GM21825 (cell line): ENCODE measurements around the gene PEX1.
"Not testable (repeated sequence)": the region's sequence is repeated elsewhere in the genome, so short reads cannot be mapped to it uniquely, and the experiment has no call there.

ENCODE experiments used
- ATAC-seq: cut with Tn5 transposase; IDR thresholded peaks from one replicate; pipeline ENCODE4 v1.9.1; 2021; ENCODE audit warnings: mild to moderate bottlenecking, moderate library complexity; ENCODE audit not compliant: unreplicated experiment

PEX1 gene

DNA sequence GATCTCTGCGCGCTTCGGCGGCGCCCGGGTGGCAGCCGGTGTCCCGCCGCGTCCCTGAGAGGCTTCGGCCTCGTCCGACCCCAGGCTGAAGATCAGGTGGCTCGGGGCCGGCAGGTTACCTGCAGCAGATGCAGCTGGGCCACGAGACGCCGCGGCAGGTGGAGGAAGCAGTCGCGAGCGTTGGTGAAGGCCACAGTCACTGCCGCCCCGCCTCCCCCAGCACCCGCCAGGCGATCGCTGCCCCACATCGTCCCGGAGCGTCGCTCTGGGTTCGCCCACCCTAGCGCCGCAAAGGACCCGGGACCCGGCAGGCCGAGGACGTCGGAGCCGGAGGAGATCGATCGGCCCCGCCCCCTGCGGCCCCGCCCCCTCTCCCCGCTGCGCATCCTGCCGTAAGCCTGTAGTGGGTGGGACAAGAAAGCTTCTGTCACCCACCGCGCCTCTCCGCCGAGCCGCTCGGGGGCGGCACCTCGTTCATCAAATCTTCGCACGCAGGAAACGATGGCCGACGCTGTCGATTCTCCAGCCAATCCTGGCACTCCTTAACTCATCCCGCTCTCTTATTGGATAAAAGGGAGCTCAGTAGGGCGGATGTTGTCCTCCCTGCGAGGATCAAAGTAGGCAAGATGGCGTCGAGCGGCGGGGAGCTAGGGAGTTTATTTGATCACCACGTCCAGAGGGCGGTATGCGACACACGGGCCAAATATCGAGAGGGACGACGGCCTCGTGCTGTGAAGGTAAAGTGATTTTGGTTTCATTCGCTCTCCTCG lies at the start of gene PEX1, which contains the start of gene RBM48:
Gene PEX1 (minus strand): TSS at position 333 of the 770 bp plus-strand sequence. CDS start 85 bp downstream, at position 248.
Gene RBM48 (plus strand): TSS at position 608 of the 770 bp plus-strand sequence. CDS start 19 bp downstream, at position 627.
- peak; percentile 94 for ATAC-seq

DNA sequence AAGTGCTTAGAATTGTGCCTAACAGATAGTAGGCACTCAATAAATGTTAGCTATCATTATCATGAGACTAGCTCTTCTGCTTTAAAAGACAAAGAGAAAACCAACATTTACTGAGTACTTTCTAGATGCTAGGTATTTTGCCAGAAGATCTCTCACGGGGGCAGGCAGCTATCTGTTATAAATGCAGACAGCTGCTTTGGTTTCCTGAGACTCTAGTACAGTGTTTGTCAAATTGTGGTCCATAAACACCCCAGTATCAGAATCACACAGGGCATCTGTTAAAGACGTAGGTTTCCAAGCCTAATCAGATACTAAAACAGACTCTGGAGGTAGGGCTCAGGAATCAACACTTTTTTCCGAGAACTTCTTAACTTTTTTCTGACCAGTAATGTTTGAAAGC lies 48.0 kb upstream of the PEX1 start:
- no peak for ATAC-seq

DNA sequence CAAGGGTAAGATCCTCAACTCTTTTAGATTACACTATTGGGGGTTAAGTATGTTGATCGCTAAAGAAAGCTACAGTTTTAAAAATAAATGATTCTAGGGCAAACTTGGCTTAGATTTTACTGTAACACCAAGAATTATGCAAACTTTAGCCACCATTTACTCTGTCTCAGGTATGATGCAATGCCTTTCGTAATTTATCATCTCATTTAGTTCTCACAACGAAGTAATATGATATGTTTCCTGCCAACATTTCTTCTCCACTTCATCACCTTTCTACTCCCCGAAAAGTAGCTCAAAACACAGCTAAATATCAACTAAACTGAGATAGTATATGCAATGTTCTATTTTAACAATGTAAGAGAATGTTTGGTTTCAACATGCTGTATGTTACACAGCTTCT lies 40.8 kb upstream of the PEX1 start:
- ATAC-seq = no peak

DNA sequence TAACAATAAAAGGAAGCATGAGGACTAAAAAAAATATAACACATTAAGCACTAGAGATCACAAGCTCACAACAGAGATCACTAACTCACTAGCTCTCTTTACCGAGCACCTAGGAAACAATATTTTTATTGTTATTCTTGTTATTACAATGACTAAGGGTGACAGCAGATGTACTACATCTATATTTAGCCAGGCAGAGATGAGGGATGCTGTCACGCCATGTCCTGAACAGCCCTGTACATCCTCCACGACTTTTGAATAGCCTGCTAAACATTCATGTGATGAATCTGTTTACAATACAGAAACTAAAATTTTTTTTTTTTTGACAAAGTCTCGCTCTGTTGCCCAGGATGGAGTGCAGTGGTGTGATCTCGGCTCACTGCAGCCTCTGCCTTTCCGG lies 39.1 kb upstream of the PEX1 start:
- ATAC-seq = no peak

DNA sequence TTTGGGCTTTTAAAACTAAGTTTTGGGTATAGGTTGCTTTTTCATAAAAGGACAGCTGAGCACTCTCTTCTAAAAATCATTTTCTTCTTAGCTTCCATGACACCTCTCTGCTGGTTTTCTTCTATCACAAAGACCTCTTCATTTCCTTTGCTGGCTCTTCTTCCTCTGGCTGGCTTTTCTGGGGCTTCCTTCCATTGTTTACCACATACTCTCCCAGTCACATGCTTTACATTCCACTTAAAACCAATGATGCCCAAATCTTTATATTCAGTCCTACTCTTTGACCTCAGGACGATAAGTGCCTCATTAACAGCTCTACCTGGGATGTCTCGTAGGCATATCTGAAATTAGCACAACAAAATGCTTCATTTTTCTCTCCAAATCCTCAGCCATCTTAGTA lies 35.0 kb upstream of the PEX1 start:
- no peak for ATAC-seq

DNA sequence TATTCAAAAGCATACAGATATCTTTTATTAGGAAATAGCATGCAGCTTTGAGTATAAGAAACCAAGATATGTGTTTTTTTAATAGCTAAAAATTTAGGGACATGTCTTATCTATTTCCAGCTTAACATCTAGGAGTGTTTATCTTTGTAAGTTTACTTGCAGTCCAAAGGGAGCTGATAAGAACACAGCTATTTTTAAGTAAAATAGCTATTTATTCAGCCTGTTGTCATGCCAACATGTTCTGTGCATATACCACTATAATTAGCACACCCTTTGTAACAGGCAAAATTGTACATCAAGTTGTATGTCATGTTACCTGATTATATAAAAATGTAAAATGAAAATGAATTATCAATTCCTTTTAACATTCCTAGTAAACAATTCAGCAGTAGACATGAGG lies 32.3 kb upstream of the PEX1 start:
- ATAC-seq = no peak

DNA sequence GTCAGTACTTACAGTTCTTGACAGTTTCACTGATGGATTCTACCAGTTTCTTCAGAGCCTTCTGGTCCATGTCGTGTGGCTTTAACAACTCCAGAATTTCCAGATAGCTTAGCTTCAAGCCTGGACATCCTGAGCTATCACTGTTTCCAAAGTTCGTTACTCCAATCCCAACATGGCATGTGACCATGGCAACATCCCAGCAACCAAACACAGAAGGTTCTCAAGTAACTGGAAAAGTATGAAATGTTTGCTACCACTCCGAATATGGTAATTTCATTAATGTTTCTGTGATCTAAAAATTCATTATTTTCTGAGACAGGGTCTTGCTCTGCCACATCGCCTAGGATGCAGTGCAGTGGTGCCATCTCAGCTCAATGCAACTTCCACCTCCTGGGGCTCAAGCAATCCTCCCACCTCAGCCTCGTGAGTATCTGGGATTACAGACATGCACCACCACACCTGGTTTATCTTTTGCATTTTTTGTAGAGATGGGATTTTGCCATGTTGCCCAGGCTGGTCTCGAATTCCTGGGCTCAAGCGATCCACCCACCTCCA lies 29.6 kb upstream of the PEX1 start:
- ATAC-seq = no peak

DNA sequence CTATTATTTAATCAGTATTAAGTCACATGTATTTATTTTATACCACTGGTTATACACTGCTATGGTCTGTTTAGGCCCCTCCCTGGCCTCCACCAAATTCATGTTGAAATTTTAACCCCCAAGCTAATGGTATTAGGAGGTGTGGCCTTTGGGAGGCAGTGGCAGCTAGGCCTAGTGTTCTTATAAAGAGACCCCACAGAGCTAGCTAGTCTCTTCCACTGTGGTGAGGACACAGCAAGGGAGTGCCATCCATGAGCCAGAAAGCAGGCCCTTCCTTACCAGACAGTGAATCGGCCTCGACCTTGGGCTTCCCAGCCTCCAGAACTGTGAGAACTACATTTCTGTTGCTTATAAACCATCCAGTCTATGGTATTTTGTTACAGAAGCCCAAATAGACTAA lies 28.9 kb upstream of the PEX1 start:
- ATAC-seq = no peak

DNA sequence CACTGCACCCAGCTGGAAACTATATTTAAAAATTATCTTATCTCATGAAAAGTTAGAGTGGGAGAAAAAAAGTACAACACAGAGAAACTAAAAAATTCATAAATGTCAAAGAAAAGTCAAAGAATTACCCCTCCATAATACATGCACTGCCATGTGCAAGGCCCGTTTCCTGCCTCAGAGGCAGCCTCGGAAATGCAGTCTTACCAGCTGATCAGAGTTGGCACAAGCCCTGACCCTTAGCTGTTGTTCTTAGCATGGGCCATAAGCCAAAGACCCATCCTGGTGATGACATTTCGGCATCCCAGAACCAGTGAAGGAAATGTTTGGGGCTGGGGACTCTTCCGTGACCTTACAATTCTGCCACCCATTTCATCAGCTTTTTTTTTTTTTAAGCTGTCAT lies 21.9 kb upstream of the PEX1 start:
- ATAC-seq = no peak

DNA sequence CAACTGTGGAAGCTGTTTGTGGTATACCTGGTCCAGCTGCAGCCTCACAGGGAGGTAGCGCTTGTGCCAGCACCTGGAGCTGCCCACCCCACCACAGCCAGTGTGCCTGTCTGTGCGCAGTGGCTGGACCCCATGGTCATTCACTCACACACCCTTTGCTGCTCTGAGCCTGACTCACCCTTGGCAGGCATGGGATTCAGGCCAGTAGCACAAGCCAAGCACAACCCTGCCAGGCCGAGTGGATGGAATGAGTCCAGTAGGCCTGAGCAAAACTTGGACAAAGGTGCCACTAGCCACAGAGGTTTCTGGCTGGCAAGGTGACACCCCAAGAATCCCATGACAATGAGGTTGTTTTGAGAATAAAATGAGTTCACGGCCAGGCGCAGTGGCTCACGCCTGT lies 19.3 kb upstream of the PEX1 start:
- ATAC-seq = no peak

DNA sequence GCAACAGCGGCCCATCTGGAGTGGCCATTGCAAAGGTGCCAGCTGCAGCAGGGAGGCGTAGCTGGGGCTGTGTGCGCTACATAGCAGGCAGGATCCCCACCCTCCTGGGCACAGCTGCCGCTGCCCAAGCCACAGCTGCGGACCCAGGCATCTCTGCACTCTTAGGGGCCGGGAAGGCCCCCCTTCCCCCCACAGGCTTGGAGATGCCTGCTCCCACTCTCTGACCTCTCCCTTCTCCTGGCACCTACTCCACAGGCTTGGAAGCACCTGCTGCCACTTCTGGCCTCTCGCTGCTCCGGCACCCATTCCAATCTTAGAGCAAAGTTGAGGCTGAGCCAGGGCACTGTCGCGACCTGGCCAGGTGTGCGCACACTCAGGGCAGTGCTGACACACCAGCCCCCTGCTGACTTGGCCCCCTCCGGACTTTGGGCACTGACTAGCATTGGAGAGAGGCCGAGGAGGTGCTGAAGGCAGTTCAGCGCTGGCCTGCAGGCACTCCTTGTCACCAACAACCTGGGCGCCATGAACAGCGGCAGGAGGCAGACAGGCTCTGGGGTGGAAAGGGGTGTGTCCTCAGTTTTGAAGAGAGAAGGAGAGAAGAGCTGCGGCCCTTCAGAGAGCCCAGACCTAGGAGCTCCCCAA lies 18.7 kb upstream of the PEX1 start:
- no peak for ATAC-seq

DNA sequence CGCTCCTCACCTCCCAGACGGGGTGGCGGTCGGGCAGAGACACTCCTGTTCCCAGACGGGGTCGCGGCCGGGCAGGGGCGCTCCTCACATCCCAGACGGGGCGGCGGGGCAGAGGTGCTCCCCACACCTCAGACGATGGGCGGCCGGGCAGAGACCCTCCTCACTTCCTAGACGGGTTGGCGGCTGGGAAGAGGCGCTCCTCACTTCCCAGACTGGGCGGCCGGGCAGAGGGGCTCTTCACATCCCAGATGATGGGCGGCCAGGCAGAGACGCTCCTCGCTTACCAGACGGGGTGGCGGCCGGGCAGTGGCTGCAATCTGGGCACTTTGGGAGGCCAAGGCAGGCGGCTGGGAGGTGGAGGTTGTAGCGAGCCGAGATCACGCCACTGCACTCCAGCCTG lies 16.8 kb upstream of the PEX1 start:
- ATAC-seq = not testable (repeated sequence)

DNA sequence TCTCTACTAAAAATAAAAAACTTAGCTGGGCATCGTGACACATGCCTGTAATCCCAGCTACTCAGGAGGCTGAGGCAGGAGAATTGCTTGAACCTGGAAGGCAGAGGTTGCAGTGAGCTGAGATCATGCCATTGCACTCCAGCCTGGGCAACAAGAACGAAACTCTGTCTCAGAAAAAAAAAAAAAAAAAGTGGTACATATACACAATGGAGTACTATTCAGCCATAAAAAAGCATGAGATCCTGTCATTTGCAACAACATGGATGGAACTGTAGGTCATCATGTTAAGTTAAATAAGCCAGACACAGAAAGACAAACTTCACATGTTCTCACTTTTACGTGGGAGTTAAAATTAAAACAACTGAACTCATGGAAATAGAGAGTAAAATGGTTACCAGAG lies 15.2 kb upstream of the PEX1 start:
- not testable (repeated sequence) for ATAC-seq

DNA sequence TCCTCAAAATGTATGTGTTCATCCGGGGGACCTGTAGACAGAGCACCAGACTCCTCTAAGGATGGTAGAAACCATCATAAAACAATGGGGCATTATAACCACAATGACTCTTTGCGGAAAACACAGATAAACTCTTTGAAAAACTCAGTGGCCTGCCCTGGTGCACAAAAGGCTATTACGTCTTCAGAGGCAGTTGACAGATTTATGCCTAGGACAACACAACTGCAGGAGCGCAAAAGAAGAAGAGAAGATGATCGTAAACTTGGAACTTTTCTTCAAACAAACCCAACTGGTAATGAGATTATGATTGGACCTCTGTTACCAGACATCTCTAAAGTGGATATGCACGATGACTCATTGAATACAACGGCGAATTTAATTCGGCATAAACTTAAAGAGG lies 6.3 kb upstream of the PEX1 start:
- ATAC-seq = no peak

DNA sequence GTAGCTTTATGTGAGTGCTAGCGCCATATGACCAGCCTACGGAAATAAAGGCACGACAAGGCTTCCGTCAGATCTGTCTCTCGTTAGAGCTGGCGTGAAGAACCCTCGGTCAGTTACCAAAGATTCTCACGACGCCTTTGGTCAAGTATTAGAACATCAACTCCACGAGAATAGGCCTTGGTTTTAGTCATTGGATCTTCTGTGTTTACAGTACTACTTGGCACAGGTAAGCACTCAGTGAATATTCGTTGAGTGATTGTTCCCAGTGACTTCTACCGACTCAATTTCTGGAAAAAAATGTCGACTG lies 591 bp upstream of the PEX1 start:
- ATAC-seq = peak; percentile 5

DNA sequence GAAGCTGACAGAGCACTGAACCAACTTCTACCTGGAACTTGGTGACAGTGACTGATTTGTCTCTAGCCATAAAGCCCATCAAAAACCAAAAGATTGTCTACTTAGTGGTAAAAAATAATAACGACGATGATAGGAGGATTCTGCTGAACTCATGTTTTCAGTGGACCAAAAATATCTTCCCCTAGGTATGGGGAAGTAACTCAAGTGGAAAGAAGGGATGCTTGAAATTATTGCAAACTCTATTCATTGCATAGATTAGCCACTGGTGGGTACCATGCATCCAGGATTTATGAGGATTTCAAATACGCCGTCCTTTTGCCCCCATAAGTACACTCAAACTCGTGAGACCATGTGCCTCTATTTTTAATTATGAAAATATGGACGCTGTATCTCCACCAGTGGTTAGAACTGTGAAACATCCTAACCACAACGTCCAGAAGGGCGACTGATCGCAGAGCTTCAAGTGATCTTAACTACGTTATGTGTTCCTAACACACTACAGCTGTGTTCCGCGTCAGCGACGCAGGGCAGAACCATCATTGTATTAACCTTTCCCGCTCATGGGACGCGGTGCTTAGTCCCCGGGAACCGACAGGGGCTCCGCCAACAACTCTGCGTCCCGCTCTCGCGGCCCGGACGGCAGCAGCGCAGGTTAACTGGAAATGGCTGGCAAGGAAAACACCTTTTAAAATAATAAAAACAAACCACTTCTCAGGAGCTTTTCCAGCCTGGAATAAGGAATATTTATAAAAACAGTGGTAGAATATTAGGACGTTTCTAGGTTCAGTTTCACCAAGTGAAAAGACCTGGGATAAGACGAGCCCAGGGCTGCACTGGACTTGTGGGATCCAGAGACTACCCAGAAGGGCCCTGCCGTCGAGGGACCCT lies 776 bp downstream of the PEX1 start:
- ATAC-seq = peak; percentile 24

DNA sequence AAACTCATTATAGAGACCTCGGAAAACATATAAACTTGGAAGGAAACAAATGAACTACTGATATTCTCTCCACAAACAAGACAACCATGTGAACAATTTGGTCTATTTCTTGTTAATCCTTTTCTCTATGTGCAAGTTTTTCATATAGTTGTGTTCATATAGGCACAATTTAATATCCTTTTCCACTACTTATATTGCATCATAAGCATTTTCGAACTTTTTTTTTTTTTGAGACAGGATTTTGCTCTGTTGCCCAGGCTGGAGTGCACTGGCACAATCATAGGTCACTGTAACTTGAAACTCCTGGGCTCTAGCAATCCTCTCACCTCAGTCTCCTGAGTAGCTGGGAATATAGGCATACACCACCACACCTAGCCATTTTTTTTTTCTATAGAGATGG lies 5.2 kb downstream of the PEX1 start:
- ATAC-seq = no peak

DNA sequence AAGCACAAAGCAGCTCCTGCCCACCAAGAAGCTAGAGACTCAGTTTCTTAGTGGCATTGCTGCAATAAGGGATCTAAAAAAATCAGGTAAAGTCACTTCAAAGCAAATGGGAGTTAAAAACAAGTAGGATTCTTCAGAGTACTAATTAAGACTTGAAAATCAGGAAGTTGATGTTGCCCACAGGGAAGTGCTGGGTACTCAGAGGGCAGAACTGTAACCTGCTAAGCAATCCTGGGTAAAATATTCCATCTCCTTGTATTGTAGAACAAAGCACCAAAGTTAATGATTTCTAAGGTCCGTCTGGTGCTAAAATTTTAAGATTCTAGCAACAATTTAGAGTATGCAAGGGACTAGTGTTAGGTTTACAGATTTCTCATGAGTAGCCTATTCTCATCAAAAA lies 8.3 kb downstream of the PEX1 start:
- ATAC-seq = no peak

DNA sequence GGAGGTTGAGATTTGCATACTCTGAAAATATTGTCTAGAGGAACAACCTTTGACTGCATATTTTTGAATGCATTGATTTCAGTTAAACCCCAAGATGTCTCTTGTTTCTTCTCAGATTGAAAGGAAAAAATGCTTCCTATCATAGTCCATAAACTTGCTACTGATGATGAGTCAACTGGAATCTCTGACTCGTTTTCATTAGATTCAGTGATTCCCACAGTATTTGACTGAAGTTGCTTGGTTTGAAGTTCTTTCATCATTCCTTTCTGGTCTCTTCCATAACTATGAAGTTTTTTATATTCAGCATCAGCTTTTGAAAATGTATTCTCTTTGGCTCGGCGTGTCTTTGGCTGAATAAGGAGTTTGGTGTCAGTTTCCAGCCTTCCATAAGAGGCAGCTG lies 10.7 kb downstream of the PEX1 start:
- no peak for ATAC-seq

DNA sequence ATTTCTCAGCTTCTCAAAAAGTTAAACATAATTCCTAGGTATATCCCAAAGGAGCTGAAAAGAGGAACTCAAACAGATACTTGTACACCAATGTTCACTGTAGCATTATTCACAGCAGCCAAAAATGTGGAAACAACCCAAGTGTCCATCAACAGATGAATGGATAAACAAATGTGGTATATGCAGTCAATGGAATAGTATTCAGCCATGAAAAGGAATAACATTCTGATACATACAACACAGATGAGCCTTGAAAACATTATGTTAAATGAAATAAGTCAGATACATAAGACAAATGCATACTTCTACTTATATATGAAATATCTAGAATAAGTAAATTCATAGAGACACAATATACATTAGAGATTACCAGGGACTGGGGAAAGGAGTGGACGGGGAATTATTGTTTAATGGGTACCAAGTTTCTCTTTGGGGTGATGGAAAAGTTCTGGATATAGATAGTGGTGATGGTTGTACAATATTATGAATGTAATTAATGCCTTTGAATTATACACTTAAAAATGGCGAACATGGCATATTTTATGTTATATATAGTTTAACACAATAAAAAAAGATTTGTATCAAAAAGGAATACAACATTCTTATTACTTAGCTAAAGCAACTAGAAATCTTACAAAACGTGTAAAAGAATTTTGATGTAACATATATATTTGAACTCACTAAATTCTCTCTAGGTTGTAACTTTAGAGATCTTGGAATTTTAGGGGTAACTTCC lies 15.0 kb downstream of the PEX1 start:
- no peak for ATAC-seq

DNA sequence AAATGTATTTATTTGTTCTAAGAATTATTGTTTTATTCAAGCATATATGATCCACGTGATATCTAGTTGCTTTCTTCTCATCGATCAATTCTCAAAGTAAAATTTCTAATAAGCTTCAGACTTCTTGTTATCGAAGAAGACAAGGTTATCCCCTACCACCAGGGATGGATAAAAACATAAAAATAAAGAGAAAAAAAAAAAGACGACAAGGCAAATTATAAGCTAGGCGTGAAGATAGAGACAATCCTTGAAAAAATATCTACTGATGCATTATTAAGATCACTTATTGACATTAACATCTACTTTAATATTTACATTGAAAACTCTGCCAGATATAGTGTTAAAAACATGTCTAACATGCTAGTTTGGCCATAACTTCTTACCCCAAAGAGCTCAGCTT lies 19.4 kb downstream of the PEX1 start:
- no peak for ATAC-seq
